Measurements from ENCODE around the gene CBFA2T2. TPM values are rescaled to one million over a fixed set of nuclear protein-coding genes. Genes with fewer than 3 reads are reported as not detected.

The CBFA2T2 gene
- total RNA-seq, 1 experiment from 2014 or later = 20.0 TPM

GRCh38 chr20:33659341-33660034 is 169.6 kb downstream of the CBFA2T2 start:
- intact Hi-C loops (cut with micrococcal nuclease; ENCODE audit: unreplicated experiment) = loop anchor here (10.0 kb wide), 1 partner anchor 335 kb away; the partner anchor contains the start of gene RALY
- ChIA-PET CTCF (interaction anchor here (0.6 kb wide), 1 partner anchor 258 kb away, joined by 4 read pairs; the partner anchor contains the start of gene CDK5RAP1), POLR2A (ENCODE audit: unreplicated experiment) (no interaction called here)
- BruUV-seq (replicated peaks) = no TSS peak
- Histone ChIP-seq H2AFZ (no peak overlapping the region), H3K4me1 (replicated peaks; ENCODE audit: insufficient read depth) (peaks cover 24% of the 10 kb centered on the region), H3K27me3 (ENCODE audit: insufficient read depth, low read depth) (no peaks in the 10 kb centered on the region), H3K79me2 (ENCODE audit: low read depth) (no peaks in the 10 kb centered on the region; the same call in 1 of the 2 replicates), H3F3A (ENCODE audit: insufficient read depth, low read depth) (peaks cover 12% of the 10 kb centered on the region; the same call in 1 of the 2 replicates), H3K9me3 (ENCODE audit: insufficient read depth, low read depth) (no peaks in the 10 kb centered on the region), H3K27ac (no peak overlapping the region), H3K36me3 (ENCODE audit: low read depth) (no peaks in the 10 kb centered on the region), H3K4me3 (no peak overlapping the region), H3K9me2 (ENCODE audit: insufficient read depth) (no peaks in the 10 kb centered on the region), H3K4me2 (no peak overlapping the region), H4K20me1 (ENCODE audit: insufficient read depth) (no peaks in the 10 kb centered on the region)
- no peak for TF ChIP-seq EZH2 (IDR thresholded peaks at IDR 0.05; ENCODE audit: low read depth)
- no peak for TF ChIP-seq CTCF (conservative IDR thresholded peaks at IDR 0.05)
- DNase-seq = no peak

- intact Hi-C loops (cut with micrococcal nuclease; ENCODE audit: unreplicated experiment) = loop anchor here (10.0 kb wide), 1 partner anchor 335 kb away; the partner anchor contains the start of gene RALY
- no peak overlapping the region for H3K27ac ChIP-seq
- no peaks in the 10 kb centered on the region for H3K9me2 ChIP-seq (ENCODE audit: insufficient read depth)
- peaks cover 14% of the 10 kb centered on the region; the same call in 1 of the 2 replicates for H3F3A ChIP-seq (ENCODE audit: insufficient read depth, low read depth)
- TF ChIP-seq EZH2 (IDR thresholded peaks at IDR 0.05; ENCODE audit: low read depth) (no peak), CTCF (conservative IDR thresholded peaks at IDR 0.05) (no peak)
- H3K4me1 ChIP-seq (replicated peaks; ENCODE audit: insufficient read depth) = peaks cover 20% of the 10 kb centered on the region
- H4K20me1 ChIP-seq (ENCODE audit: insufficient read depth) = no peaks in the 10 kb centered on the region
- H3K36me3 ChIP-seq (ENCODE audit: low read depth) = no peaks in the 10 kb centered on the region
- H3K79me2 ChIP-seq (ENCODE audit: low read depth) = no peaks in the 10 kb centered on the region; the same call in 1 of the 2 replicates
- no TSS peak for BruUV-seq (replicated peaks)
- no peaks in the 10 kb centered on the region for H3K27me3 ChIP-seq (ENCODE audit: insufficient read depth, low read depth)
- no peak overlapping the region for H3K4me2 ChIP-seq
- H2AFZ ChIP-seq = no peak overlapping the region
- no peak overlapping the region for H3K4me3 ChIP-seq
- no peaks in the 10 kb centered on the region for H3K9me3 ChIP-seq (ENCODE audit: insufficient read depth, low read depth)
- ChIA-PET POLR2A (ENCODE audit: unreplicated experiment) (no interaction called here), CTCF (no interaction called here)
- DNase-seq = no peak
These were observed 170.3 kb downstream of the CBFA2T2 start for GRCh38 chr20:33660035-33660684.

GRCh38 chr20:33660685-33661058 is 170.8 kb downstream of the CBFA2T2 start:
- H3K79me2 ChIP-seq (ENCODE audit: low read depth) = no peaks in the 10 kb centered on the region; the same call in none of the 2 replicates
- ChIA-PET CTCF (no interaction called here), POLR2A (ENCODE audit: unreplicated experiment) (interaction anchor here (0.7 kb wide), 1 partner anchor 20 kb away, joined by 4 read pairs; no protein-coding TSS in a partner anchor)
- H3F3A ChIP-seq (ENCODE audit: insufficient read depth, low read depth) = peaks cover 19% of the 10 kb centered on the region; the same call in 1 of the 2 replicates
- no peaks in the 10 kb centered on the region for H3K36me3 ChIP-seq (ENCODE audit: low read depth)
- no peak for DNase-seq
- TF ChIP-seq EZH2 (IDR thresholded peaks at IDR 0.05; ENCODE audit: low read depth) (no peak), CTCF (conservative IDR thresholded peaks at IDR 0.05) (no peak)
- H3K27me3 ChIP-seq (ENCODE audit: insufficient read depth, low read depth) = no peaks in the 10 kb centered on the region
- H3K9me3 ChIP-seq (ENCODE audit: insufficient read depth, low read depth) = no peaks in the 10 kb centered on the region
- H3K27ac ChIP-seq = no peak overlapping the region
- H3K9me2 ChIP-seq (ENCODE audit: insufficient read depth) = no peaks in the 10 kb centered on the region
- no peaks in the 10 kb centered on the region for H4K20me1 ChIP-seq (ENCODE audit: insufficient read depth)
- H3K4me3 ChIP-seq = no peak overlapping the region
- H2AFZ ChIP-seq = no peak overlapping the region
- H3K4me2 ChIP-seq = no peak overlapping the region
- intact Hi-C loops (cut with micrococcal nuclease; ENCODE audit: unreplicated experiment) = loop anchor here (10.0 kb wide), 1 partner anchor 334 kb away; the partner anchor contains the start of gene RALY
- peaks cover 18% of the 10 kb centered on the region; the same call in 1 of the 2 replicates for H3K4me1 ChIP-seq (replicated peaks; ENCODE audit: insufficient read depth)
- no TSS peak for BruUV-seq (replicated peaks)
